Kidney (tissue), 14 donors: ENCODE results near the gene PSMB5. TPM values are rescaled to one million over a fixed set of nuclear protein-coding genes. Genes with fewer than 3 reads are reported as not detected.

Source experiments
- DNase-seq, 5 donors: peaks; one replicate each; pipeline ENCODE4 v3.0.0-alpha.2; 2013 to 2020
- FAIRE-seq: peaks from 2 replicates; lab custom pipeline; 2012; peaks lifted over from hg19 to GRCh38; lab: Jason Lieb, UNC
- H3K27ac ChIP-seq, 2 donors: one replicate each; pipeline ENCODE4 v1.7.0; 2013; ENCODE audit warnings: low read depth in 2 of 2, low read length in 2 of 2, inconsistent platforms in 1 of 2
- H3K27me3 ChIP-seq: one replicate; pipeline ENCODE4 v1.7.1; 2013; ENCODE audit warnings: low read length, inconsistent platforms; ENCODE audit not compliant: control insufficient read depth, insufficient read depth
- H3K36me3 ChIP-seq, 3 donors: one replicate each; pipeline versions ENCODE4 v1.7.0 to v1.7.1; 2013; ENCODE audit warnings: low read length in 3 of 3, control low read depth in 1 of 3, inconsistent platforms in 1 of 3; ENCODE audit not compliant: insufficient read depth in 3 of 3, control insufficient read depth in 2 of 3
- H3K4me1 ChIP-seq, 3 donors: one replicate each; pipeline versions ENCODE4 v1.7.0 to v1.7.1; 2013; ENCODE audit warnings: low read length in 3 of 3, inconsistent platforms in 1 of 3, low read depth in 1 of 3; ENCODE audit not compliant: control insufficient read depth in 2 of 3, insufficient read depth in 2 of 3
- H3K4me3 ChIP-seq, 3 donors: one replicate each; pipeline versions ENCODE4 v1.7.0 to v1.8.1; 2013; ENCODE audit warnings: low read length in 3 of 3, control low read depth in 1 of 3, inconsistent platforms in 1 of 3
- H3K9ac ChIP-seq, 3 donors: one replicate each; pipeline versions ENCODE4 v1.7.0 to v1.7.1; 2013; ENCODE audit warnings: low read length in 3 of 3, control low read depth in 1 of 3, inconsistent platforms in 1 of 3
- H3K9me3 ChIP-seq, 3 donors: one replicate each; pipeline versions ENCODE4 v1.7.0 to v1.7.1; 2013; ENCODE audit warnings: low read length in 3 of 3, control low read depth in 1 of 3, inconsistent platforms in 1 of 3; ENCODE audit not compliant: control insufficient read depth in 2 of 3, insufficient read depth in 1 of 3
- CTCF ChIP-seq: IDR thresholded peaks from 3 replicates; pipeline ENCODE4 v1.5.1; 2012; ENCODE audit warnings: mild to moderate bottlenecking, moderate library complexity, borderline replicate concordance; ENCODE audit not compliant: insufficient read depth; ENCODE audit errors: extremely low read depth
- intact Hi-C: fragments of 100-400 bp; cut with DNase I; formaldehyde crosslinking; loops from one replicate; pipeline ENCODE4 v1.11.1; 2022
- polyA plus RNA-seq: library from polyadenylated mRNA; stranded (reverse); fragments of 350-450 nt; fragmentation: Illumina TruSeq; extraction: RNeasy Lipid Tissue Mini Kit (QIAGEN cat#74804); gene quantifications from one replicate; pipeline ENCODE4 v1.2.3, GENCODE V29; 2014; ENCODE audit warnings: low read depth, low replicate concordance; ENCODE audit not compliant: insufficient read depth
- total RNA-seq: library from RNA; stranded (reverse); fragmentation: NEBNext Ultra II Directional; extraction: Animal tissue kit (Norgen Biotek cat#: 25700); gene quantifications from one replicate; pipeline ENCODE4 v1.2.1, GENCODE V29; 2021
- donor health status: control.
- donor health status: control.
- donor health status: control.
- donor health status: control.
- donor health status: control.
- donor health status: DM: yes; HTN: yes; CAD: no.
- donor health status: Normal renal cell carcinoma (clear cell type).

PSMB5 gene
- total and polyA plus RNA-seq, 2 donors from 2014 or later, result 87.1 to 190 TPM

GRCh38 chr14:22996768-22997654, 37.7 kb downstream of the PSMB5 start:
- DNase-seq (peak in 4 of 5 donors; percentile 89 to 95 (median 92)), FAIRE-seq (no peak)
- no peaks in the 10 kb centered on the region for H3K9me3 ChIP-seq
- H3K4me3 ChIP-seq, result no peak overlapping the region
- H3K27ac ChIP-seq, result no peak overlapping the region
- no peaks in the 10 kb centered on the region for H3K27me3 ChIP-seq
- no peak for TF ChIP-seq CTCF
- no peaks in the 10 kb centered on the region for H3K36me3 ChIP-seq
- H3K9ac ChIP-seq, result no peak overlapping the region
- peaks cover 0 to 6% (median 4%) of the 10 kb centered on the region in 3 donors for H3K4me1 ChIP-seq
- intact Hi-C loops, result no loop called here

DNA sequence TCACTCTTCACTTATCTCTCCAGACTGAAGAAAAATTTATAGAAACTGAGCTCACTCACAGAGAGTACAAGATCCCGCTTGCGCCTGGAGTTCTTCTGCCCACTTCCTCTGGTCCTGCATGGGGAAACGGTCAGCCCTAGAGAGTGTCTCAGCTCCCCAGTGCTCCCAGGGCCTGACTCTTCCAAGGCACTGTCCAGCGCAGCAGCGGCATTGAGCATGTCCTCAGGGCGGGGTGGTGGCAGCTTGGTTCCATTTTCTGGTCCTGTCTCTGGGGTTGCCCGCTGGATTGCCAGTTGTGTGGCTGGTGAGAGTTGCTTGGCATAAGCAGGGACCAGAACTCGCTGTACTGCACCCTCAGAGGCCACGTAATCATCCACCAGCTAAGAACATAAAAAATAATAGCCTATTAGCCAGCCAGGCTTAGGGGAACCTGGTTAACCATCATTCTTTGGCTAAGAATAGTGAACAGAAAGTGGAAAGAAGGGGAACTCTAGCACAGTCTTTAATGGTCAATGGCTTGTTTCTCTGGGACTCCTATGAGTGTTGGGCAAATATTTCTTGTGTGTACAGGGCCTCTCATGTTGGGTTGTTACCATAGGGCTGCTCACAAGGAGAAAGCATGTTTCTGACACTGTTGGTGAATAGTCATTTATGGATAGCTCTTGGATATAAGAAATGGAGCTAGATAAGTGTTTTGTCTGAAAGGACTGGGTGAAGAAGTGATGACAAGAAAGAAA, 38.6 kb downstream of the PSMB5 start:
- Histone ChIP-seq H3K27ac (no peak overlapping the region), H3K9me3 (no peaks in the 10 kb centered on the region), H3K9ac (no peak overlapping the region), H3K36me3 (no peaks in the 10 kb centered on the region), H3K4me1 (peaks cover 0 to 6% (median 4%) of the 10 kb centered on the region in 3 donors), H3K4me3 (no peak overlapping the region), H3K27me3 (no peaks in the 10 kb centered on the region)
- TF ChIP-seq CTCF, result no peak
- DNase-seq, result no peak
- intact Hi-C loops, result no loop called here
- no peak for FAIRE-seq

- peak; percentile 46 for TF ChIP-seq CTCF
- no peak overlapping the region for H3K27ac ChIP-seq
- H3K9ac ChIP-seq, result no peak overlapping the region
- no peak overlapping the region for H3K4me3 ChIP-seq
- no peaks in the 10 kb centered on the region for H3K27me3 ChIP-seq
- no peaks in the 10 kb centered on the region for H3K36me3 ChIP-seq
- H3K9me3 ChIP-seq, result no peaks in the 10 kb centered on the region
- peak; percentile 58 to 80 (median 76) for DNase-seq
- H3K4me1 ChIP-seq, result peaks cover 0 to 6% (median 4%) of the 10 kb centered on the region in 3 donors
- FAIRE-seq, result no peak
- intact Hi-C loops, result no loop called here
These were observed 39.9 kb downstream of the PSMB5 start for GRCh38 chr14:22994762-22995275.
